ENCODE results near the gene CRTAC1. TPM values are rescaled to one million over a fixed set of nuclear protein-coding genes. Genes with fewer than 3 reads are reported as not detected.

Gene CRTAC1
- total and polyA plus RNA-seq, 4 donors: 2.9 to 53.1 (median 13.5) TPM

DNA sequence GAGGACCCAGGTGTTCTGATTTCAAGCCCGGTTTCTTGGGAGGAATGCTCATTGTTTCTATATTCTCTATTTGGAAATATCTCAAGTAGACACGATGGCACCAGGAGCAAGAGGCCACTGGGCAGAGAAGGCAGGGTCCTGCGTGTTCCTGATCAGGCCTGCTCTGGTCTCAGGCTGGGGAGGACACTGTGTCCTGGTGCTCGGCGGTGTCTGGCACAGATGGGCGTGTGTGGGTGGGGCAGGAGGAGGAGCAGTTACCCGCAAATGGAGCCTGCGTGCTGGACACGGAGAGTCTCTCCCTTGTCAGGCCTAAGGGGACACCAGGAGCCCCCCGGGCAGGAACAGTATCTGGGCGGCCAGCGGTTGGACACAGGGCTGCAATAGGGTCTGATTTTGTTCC, 206.7 kb downstream of the CRTAC1 start:
- Histone ChIP-seq H3K36me3 (ENCODE audit: control insufficient read depth in 1 of 2, insufficient read depth in 2 of 2, low read length in 1 of 2) (no peaks in the 10 kb centered on the region), H3K4me3 (ENCODE audit: low read length in 2 of 2) (no peak overlapping the region), H3K27me3 (ENCODE audit: control insufficient read depth in 1 of 2, insufficient read depth in 2 of 2, low read length in 1 of 2) (no peaks in the 10 kb centered on the region), H3K9me3 (ENCODE audit: control insufficient read depth, low read length) (no peaks in the 10 kb centered on the region), H3K27ac (ENCODE audit: low read depth in 1 of 2, low read length in 2 of 2) (no peak overlapping the region), H3K4me1 (ENCODE audit: control insufficient read depth in 1 of 2, insufficient read depth in 2 of 2, low read length in 2 of 2) (no peaks in the 10 kb centered on the region)
- intact Hi-C loops (cut with DNase I): no loop called here
- WGBS, 2 donors: 81 to 85% methylated on average over 12 of the region's 12 CpGs
- ATAC-seq (ENCODE audit: low FRiP score): no peak
- DNase-seq: no peak

DNA sequence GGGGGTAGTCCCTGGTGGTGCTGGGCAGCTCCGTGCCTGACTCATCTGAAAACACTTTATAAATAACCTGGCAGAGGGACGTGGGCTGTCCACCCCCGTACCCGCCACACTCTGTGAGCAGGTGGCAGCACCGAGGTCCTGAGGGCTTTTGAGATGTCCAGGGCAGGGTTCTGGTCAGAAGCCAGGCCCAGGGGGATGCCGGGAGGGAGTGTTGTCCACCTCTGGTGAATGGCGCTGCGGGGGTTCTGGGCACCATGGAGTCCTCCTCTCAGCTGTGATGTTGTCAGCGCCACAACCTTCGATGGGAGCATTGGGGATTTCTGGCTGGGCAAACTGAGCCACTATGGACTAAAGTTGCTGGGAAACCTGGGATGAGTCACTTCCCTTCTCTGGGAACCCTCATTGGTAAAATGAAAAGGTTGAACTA, 208.1 kb downstream of the CRTAC1 start:
- 63 to 64% methylated on average over 10 of the region's 10 CpGs for WGBS, 2 donors
- H3K4me1 ChIP-seq (ENCODE audit: control insufficient read depth in 1 of 2, insufficient read depth in 2 of 2, low read length in 2 of 2): no peaks in the 10 kb centered on the region
- H3K36me3 ChIP-seq (ENCODE audit: control insufficient read depth in 1 of 2, insufficient read depth in 2 of 2, low read length in 1 of 2): no peaks in the 10 kb centered on the region
- intact Hi-C loops (cut with DNase I): no loop called here
- no peak for ATAC-seq (ENCODE audit: low FRiP score)
- H3K27me3 ChIP-seq (ENCODE audit: control insufficient read depth in 1 of 2, insufficient read depth in 2 of 2, low read length in 1 of 2): no peaks in the 10 kb centered on the region
- DNase-seq: no peak
- no peak overlapping the region for H3K27ac ChIP-seq (ENCODE audit: low read depth in 1 of 2, low read length in 2 of 2)
- H3K4me3 ChIP-seq (ENCODE audit: low read length in 2 of 2): no peak overlapping the region
- H3K9me3 ChIP-seq (ENCODE audit: control insufficient read depth, low read length): no peaks in the 10 kb centered on the region

DNA sequence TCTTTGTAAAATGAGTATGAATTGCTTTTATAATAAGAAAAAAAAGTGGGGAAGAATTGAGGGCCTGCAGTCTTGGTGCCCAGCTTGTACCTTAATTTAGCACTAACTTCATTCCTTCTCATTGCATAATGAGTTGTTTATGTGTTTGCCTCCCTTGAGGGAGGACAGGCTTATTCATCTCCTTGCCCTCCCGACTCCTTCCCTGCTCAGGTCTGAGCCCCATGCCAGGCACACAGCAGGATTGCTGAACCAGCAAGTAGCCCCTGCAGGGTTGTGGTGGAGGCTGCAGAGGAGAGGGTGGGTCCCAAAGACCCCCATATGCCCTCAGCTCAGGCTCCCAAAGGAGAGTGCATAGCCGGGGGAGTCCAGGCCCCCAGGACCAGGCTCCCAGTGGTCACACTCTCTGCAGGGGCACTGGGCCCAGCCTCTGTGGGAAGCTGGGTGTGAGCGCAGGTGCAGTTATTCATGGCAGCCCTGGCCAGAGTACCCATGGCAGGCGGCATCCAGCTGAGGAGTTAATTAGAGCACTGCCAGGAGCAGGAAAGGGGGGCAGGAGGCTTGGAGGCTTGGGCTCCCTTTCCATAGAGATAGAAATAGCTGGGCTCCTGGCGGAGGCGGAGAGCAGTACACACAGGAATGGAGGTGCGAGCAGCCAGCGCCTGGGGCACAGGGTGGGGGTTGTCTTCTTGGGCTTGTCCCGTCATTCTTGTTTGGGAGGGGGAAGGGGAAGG, 208.9 kb downstream of the CRTAC1 start:
- no peak for ATAC-seq (ENCODE audit: low FRiP score)
- no peaks in the 10 kb centered on the region for H3K27me3 ChIP-seq (ENCODE audit: control insufficient read depth in 1 of 2, insufficient read depth in 2 of 2, low read length in 1 of 2)

DNA sequence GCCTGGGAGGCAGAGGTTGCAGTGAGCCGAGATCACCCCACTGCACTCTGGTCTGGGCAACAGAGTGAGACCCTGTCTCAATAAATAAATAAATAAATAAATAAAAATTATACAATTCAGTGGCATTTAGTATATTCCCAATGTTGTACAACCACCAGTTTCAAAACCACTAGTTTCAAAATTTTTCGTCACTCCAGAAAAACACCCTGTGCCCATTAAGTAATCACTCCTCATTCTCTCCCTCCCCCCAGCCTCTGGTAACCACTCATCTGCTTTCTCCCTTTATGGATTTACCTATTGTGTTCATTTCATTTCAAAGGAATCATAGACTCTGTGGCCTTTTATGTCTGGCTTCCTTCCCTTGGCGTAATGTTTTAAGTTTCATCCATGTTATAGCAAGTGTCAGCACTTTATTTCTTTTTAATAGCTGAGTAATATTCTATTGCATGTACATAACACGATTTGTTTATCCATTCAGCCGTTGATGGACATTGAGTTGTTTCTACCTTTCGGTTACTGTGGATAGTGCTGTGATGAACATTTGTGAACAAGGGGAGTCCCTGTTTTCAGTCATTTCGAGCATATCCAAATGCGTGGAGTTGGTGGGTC, 210.2 kb downstream of the CRTAC1 start:
- 85 to 89% methylated on average over 8 of the region's 8 CpGs for WGBS, 2 donors
- Histone ChIP-seq H3K9me3 (ENCODE audit: control insufficient read depth, low read length) (no peaks in the 10 kb centered on the region), H3K4me1 (ENCODE audit: control insufficient read depth in 1 of 2, insufficient read depth in 2 of 2, low read length in 2 of 2) (no peaks in the 10 kb centered on the region), H3K27ac (ENCODE audit: low read depth in 1 of 2, low read length in 2 of 2) (no peak overlapping the region), H3K4me3 (ENCODE audit: low read length in 2 of 2) (no peak overlapping the region), H3K36me3 (ENCODE audit: control insufficient read depth in 1 of 2, insufficient read depth in 2 of 2, low read length in 1 of 2) (no peaks in the 10 kb centered on the region), H3K27me3 (ENCODE audit: control insufficient read depth in 1 of 2, insufficient read depth in 2 of 2, low read length in 1 of 2) (no peaks in the 10 kb centered on the region)
- ATAC-seq (ENCODE audit: low FRiP score) (no peak), DNase-seq (no peak)
- intact Hi-C loops (cut with DNase I): no loop called here

More for the DNA sequence above, 208.9 kb downstream of the CRTAC1 start:
- Histone ChIP-seq H3K36me3 (ENCODE audit: control insufficient read depth in 1 of 2, insufficient read depth in 2 of 2, low read length in 1 of 2) (no peaks in the 10 kb centered on the region), H3K4me3 (ENCODE audit: low read length in 2 of 2) (no peak overlapping the region), H3K27ac (ENCODE audit: low read depth in 1 of 2, low read length in 2 of 2) (no peak overlapping the region), H3K4me1 (ENCODE audit: control insufficient read depth in 1 of 2, insufficient read depth in 2 of 2, low read length in 2 of 2) (no peaks in the 10 kb centered on the region), H3K9me3 (ENCODE audit: control insufficient read depth, low read length) (no peaks in the 10 kb centered on the region)
- intact Hi-C loops (cut with DNase I): no loop called here
- WGBS, 2 donors: 63 to 73% methylated on average over 8 to 9 of the region's 9 CpGs
- no peak for DNase-seq

DNA sequence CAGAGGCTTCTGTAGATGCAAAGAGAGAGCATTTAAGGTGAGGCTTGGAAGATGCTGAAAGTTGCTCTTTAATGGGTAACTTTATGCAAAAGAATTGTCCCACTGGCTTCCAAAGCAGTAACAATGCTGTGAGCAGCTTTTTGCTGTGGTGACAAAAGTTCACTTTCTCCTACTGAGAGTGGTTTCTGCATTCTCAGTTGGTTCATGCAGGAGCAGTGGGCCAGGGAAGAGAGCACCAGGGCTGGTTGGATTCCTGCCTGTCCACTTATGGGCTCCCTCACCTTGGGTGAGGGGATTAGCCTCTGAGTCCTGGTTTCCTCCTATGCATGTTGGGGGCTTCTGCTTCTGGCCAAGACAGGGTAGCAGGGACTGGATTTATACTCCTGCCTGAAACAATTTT, 211.8 kb downstream of the CRTAC1 start:
- no peak overlapping the region for H3K4me3 ChIP-seq (ENCODE audit: low read length in 2 of 2)
- no peak for DNase-seq
- intact Hi-C loops (cut with DNase I): no loop called here
- H3K9me3 ChIP-seq (ENCODE audit: control insufficient read depth, low read length): no peaks in the 10 kb centered on the region
- ATAC-seq (ENCODE audit: low FRiP score): no peak
- no peaks in the 10 kb centered on the region for H3K27me3 ChIP-seq (ENCODE audit: control insufficient read depth in 1 of 2, insufficient read depth in 2 of 2, low read length in 1 of 2)
- no peaks in the 10 kb centered on the region for H3K4me1 ChIP-seq (ENCODE audit: control insufficient read depth in 1 of 2, insufficient read depth in 2 of 2, low read length in 2 of 2)
- H3K27ac ChIP-seq (ENCODE audit: low read depth in 1 of 2, low read length in 2 of 2): no peak overlapping the region
- no peaks in the 10 kb centered on the region for H3K36me3 ChIP-seq (ENCODE audit: control insufficient read depth in 1 of 2, insufficient read depth in 2 of 2, low read length in 1 of 2)

DNA sequence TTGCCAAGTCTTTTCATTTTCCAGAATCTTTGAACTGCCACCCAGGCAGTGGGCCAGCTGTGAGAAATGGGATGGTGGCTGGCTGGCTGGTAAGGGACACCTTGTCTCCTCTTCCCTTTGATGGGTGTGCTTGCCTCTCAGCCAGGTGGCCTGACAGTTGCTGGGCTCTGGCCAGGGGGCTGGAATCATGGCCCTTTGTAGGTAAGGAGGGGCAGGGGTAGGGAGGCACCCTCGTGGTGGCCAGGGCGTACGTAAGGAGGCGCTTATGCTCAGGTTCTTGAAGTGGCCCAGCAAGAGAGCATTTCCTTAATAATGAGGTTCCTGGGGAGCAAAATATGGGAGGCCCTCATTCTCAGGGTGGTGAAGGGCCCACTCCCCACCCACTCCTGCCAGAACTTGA, 213.8 kb downstream of the CRTAC1 start:
- Histone ChIP-seq H3K4me1 (ENCODE audit: control insufficient read depth in 1 of 2, insufficient read depth in 2 of 2, low read length in 2 of 2) (no peaks in the 10 kb centered on the region), H3K9me3 (ENCODE audit: control insufficient read depth, low read length) (no peaks in the 10 kb centered on the region), H3K27ac (ENCODE audit: low read depth in 1 of 2, low read length in 2 of 2) (no peak overlapping the region), H3K36me3 (ENCODE audit: control insufficient read depth in 1 of 2, insufficient read depth in 2 of 2, low read length in 1 of 2) (no peaks in the 10 kb centered on the region), H3K27me3 (ENCODE audit: control insufficient read depth in 1 of 2, insufficient read depth in 2 of 2, low read length in 1 of 2) (no peaks in the 10 kb centered on the region), H3K4me3 (ENCODE audit: low read length in 2 of 2) (no peak overlapping the region)
- no peak for DNase-seq
- ATAC-seq (ENCODE audit: low FRiP score): no peak
- 77 to 85% methylated on average over 4 of the region's 4 CpGs for WGBS, 2 donors
- intact Hi-C loops (cut with DNase I): no loop called here

Other genes with a start within 250 kb of the CRTAC1 start
- gene GOLGA7B, start 180.8 kb downstream of the CRTAC1 start, total RNA-seq: under 1 TPM; 0.36 to 0.45 TPM
- gene GOLGA7B, start 180.8 kb downstream of the CRTAC1 start, polyA plus RNA-seq: under 1 TPM; 0.13 to 0.41 TPM
- gene R3HCC1L, start 104.0 kb upstream of the CRTAC1 start, total RNA-seq: 10 to 100 TPM in 1 of 2 donors, 1 to 10 TPM in 1; 9.7 to 17.5 TPM
- 1 to 10 TPM; 7.7 to 9.9 TPM for gene R3HCC1L, start 104.0 kb upstream of the CRTAC1 start, polyA plus RNA-seq
- 10 to 100 TPM; 15.5 to 29.9 TPM for gene LOXL4, start 237.6 kb upstream of the CRTAC1 start, total RNA-seq
- 1 to 10 TPM; 3.9 to 6.7 TPM for gene LOXL4, start 237.6 kb upstream of the CRTAC1 start, polyA plus RNA-seq

Measured in aorta (tissue), 5 donors.